HepG2 (cell line): ENCODE measurements around the gene IGSF21. TPM values are rescaled to one million over a fixed set of nuclear protein-coding genes. Genes with fewer than 3 reads are reported as not detected.

ENCODE experiments used
- ATAC-seq: fragments of 200-7000 bp; cut with Tn5 transposase; 3 replicates; pipeline ENCODE4 v1.9.1; 2020; ENCODE audit warnings: mild to moderate bottlenecking, moderate library complexity
- BruUV-seq: library from RNA; stranded (reverse); fragments of 400-500 nt; replicated peaks from 2 replicates; lab custom pipeline; 2021; lab: Mats Ljungman, UMichigan
- CTCF ChIA-PET: fragments of 300-600 bp; formaldehyde crosslinking; extraction: SDS; loops from one replicate; lab custom pipeline; 2021; ENCODE audit warnings: low total read pairs, inconsistent platforms, low intra/inter-chr PET ratio; lab: Yijun Ruan, JAX
- POLR2A ChIA-PET: fragments of 350-600 bp; sonication (Branson Sonifier 250); formaldehyde crosslinking; loops from one replicate; lab custom pipeline; 2020; ENCODE audit warnings: antibody characterized with exemption, inconsistent platforms; lab: Yijun Ruan, JAX
- DNase-seq: peaks from one replicate; pipeline ENCODE4 v3.0.0-alpha.2; 2015; ENCODE audit warnings: low spot score
- FAIRE-seq: peaks from 3 replicates; lab custom pipeline; 2011; peaks lifted over from hg19 to GRCh38; lab: Jason Lieb, UNC
- H2AFZ ChIP-seq: one replicate; pipeline ENCODE4 v1.6.1; 2011; ENCODE audit warnings: low read length, inconsistent platforms
- H3K27ac ChIP-seq: fragments of 300-600 bp; 3 replicates; pipeline ENCODE4 v1.8.0; 2011; ENCODE audit warnings: mixed run types, mild to moderate bottlenecking, mixed read lengths, low read length, inconsistent platforms; ENCODE audit not compliant: insufficient read depth; ENCODE audit errors: extremely low read length
- H3K27me3 ChIP-seq, 2 experiments: fragments of 200-600 bp in 1 of 2; 2 replicates in 1 of 2; 3 replicates in 1 of 2; pipeline versions ENCODE4 v1.6.0 to v1.8.0; 2011; ENCODE audit warnings: low read length in 2 of 2, mild to moderate bottlenecking in 2 of 2, moderate library complexity in 2 of 2, inconsistent platforms in 1 of 2; ENCODE audit not compliant: insufficient read depth in 2 of 2, control insufficient read depth in 1 of 2
- H3K36me3 ChIP-seq, 2 experiments: fragments of 200-600 bp in 1 of 2; replicated peaks in 1 of 2; 2 replicates in 1 of 2; 3 replicates in 1 of 2; pipeline versions ENCODE4 v1.5.1 to v1.8.0; 2011; ENCODE audit warnings: low read length in 2 of 2, inconsistent platforms in 1 of 2; ENCODE audit not compliant: insufficient read depth in 2 of 2, control insufficient read depth in 1 of 2
- H3K4me1 ChIP-seq: 2 replicates; pipeline ENCODE4 v1.5.1; 2012; ENCODE audit warnings: low read length, inconsistent platforms; ENCODE audit not compliant: insufficient read depth
- H3K4me2 ChIP-seq: 2 replicates; pipeline ENCODE4 v1.6.0; 2011; ENCODE audit warnings: low read depth, low read length, inconsistent platforms
- H3K4me3 ChIP-seq, 3 experiments: fragments of 200-600 bp in 1 of 3; sonication (generic), shearing (Covaris generic) in 1 of 3; replicated peaks in 1 of 3; 2 replicates each; pipeline ENCODE4 v1.5.1; 2011 to 2016; ENCODE audit warnings: low read length in 3 of 3, inconsistent platforms in 2 of 3, low read depth in 2 of 3, mild to moderate bottlenecking in 2 of 3, control low read depth in 1 of 3, mixed read lengths in 1 of 3; ENCODE audit not compliant: insufficient read depth in 1 of 3
- H3K79me2 ChIP-seq: one replicate; pipeline ENCODE4 v1.6.1; 2011; ENCODE audit warnings: low read length, inconsistent platforms; ENCODE audit not compliant: insufficient read depth
- H3K9ac ChIP-seq: 2 replicates; pipeline ENCODE4 v1.6.0; 2011; ENCODE audit warnings: mild to moderate bottlenecking, low read depth, low read length, inconsistent platforms; ENCODE audit not compliant: insufficient read depth
- H3K9me3 ChIP-seq: 2 replicates; pipeline ENCODE4 v1.5.1; 2012; ENCODE audit warnings: mild to moderate bottlenecking, low read length
- H4K20me1 ChIP-seq: 2 replicates; pipeline ENCODE4 v1.6.0; 2011; ENCODE audit warnings: inconsistent platforms, mild to moderate bottlenecking, low read length, moderate library complexity; ENCODE audit not compliant: insufficient read depth
- BRCA1 ChIP-seq: sonication (generic); formaldehyde crosslinking; IDR thresholded peaks from 2 replicates; pipeline ENCODE4 v1.4.0; 2020; ENCODE audit warnings: missing genetic modification reagents
- DZIP1 ChIP-seq: sonication (generic); formaldehyde crosslinking; IDR thresholded peaks from 2 replicates; pipeline ENCODE4 v1.5.0; 2020; ENCODE audit warnings: mild to moderate bottlenecking, missing genetic modification reagents
- FOXM1 ChIP-seq: sonication (generic); formaldehyde crosslinking; IDR thresholded peaks from 2 replicates; pipeline ENCODE4 v1.5.0; 2020; ENCODE audit warnings: missing genetic modification reagents
- GPN1 ChIP-seq: sonication (generic); formaldehyde crosslinking; IDR thresholded peaks from 2 replicates; pipeline ENCODE4 v1.5.1; 2020; ENCODE audit warnings: missing genetic modification reagents, borderline replicate concordance
- KLF11 ChIP-seq: IDR thresholded peaks from 2 replicates; pipeline ENCODE4 v1.6.1; 2016; ENCODE audit warnings: missing compliant biosample characterization
- MAZ ChIP-seq, 2 experiments: sonication (generic) in 1 of 2; formaldehyde crosslinking in 1 of 2; IDR thresholded peaks; 2 replicates each; pipeline versions ENCODE4 v1.5.0 to v1.6.1; 2012 to 2020; ENCODE audit warnings: low read depth in 2 of 2, mild to moderate bottlenecking in 2 of 2, borderline replicate concordance in 1 of 2, improper control_type of control experiment in 1 of 2, low read length in 1 of 2, missing genetic modification reagents in 1 of 2, moderate library complexity in 1 of 2
- MZF1 ChIP-seq: sonication (generic); formaldehyde crosslinking; IDR thresholded peaks from 2 replicates; pipeline ENCODE4 v1.8.1; 2023; ENCODE audit warnings: mild to moderate bottlenecking, missing genetic modification reagents, borderline replicate concordance
- NKX3-1 ChIP-seq: sonication (generic); formaldehyde crosslinking; IDR thresholded peaks from 2 replicates; pipeline ENCODE4 v1.5.0; 2020; ENCODE audit warnings: missing genetic modification reagents
- SP2 ChIP-seq: sonication (generic); formaldehyde crosslinking; IDR thresholded peaks from 2 replicates; pipeline ENCODE4 v1.5.1; 2020; ENCODE audit warnings: mild to moderate bottlenecking, missing genetic modification reagents
- THAP11 ChIP-seq: IDR thresholded peaks from 2 replicates; pipeline ENCODE4 v1.6.1; 2016; ENCODE audit warnings: missing biosample characterization, missing genetic modification reagents
- TP53 ChIP-seq: sonication (generic); formaldehyde crosslinking; conservative IDR thresholded peaks from 2 replicates; pipeline ENCODE4 v1.4.0; 2020; ENCODE audit warnings: missing genetic modification reagents
- TRIM24 ChIP-seq: sonication (generic); formaldehyde crosslinking; IDR thresholded peaks from 2 replicates; pipeline ENCODE4 v1.8.0; 2022; ENCODE audit warnings: mild to moderate bottlenecking, missing genetic modification reagents
- WIZ ChIP-seq: sonication (generic); formaldehyde crosslinking; IDR thresholded peaks from 2 replicates; pipeline ENCODE4 v1.5.1; 2020; ENCODE audit warnings: mild to moderate bottlenecking, missing genetic modification reagents
- ZBTB3 ChIP-seq: sonication (generic); formaldehyde crosslinking; IDR thresholded peaks from 2 replicates; pipeline ENCODE4 v1.4.0; 2020; ENCODE audit warnings: low read depth, mild to moderate bottlenecking, moderate library complexity, missing genetic modification reagents, borderline replicate concordance
- ZNF512B ChIP-seq: sonication (generic); formaldehyde crosslinking; IDR thresholded peaks from 2 replicates; pipeline ENCODE4 v1.5.1; 2020; ENCODE audit warnings: missing genetic modification reagents, mild to moderate bottlenecking, borderline replicate concordance
- ZNF564 ChIP-seq: sonication (generic); formaldehyde crosslinking; IDR thresholded peaks from 2 replicates; pipeline ENCODE4 v1.8.1; 2023; ENCODE audit warnings: mild to moderate bottlenecking, missing genetic modification reagents
- ZNF773 ChIP-seq: sonication (generic); formaldehyde crosslinking; IDR thresholded peaks from 2 replicates; pipeline ENCODE4 v1.4.0; 2020; ENCODE audit warnings: missing genetic modification reagents, borderline replicate concordance
- WGBS: methylation state at CpG from one replicate; pipeline ENCODE4 v1.1.6; 2017; ENCODE audit warnings: low lambda C conversion rate; 5-methylcytosine and 5-hydroxymethylcytosine counted together
- in situ Hi-C: cut with HindIII; loops from 2 replicates; pipeline ENCODE4 v1.10.0; 2017; ENCODE audit warnings: low pct_unique_long_range_greater_than_20kb; ENCODE audit not compliant: extremely low pct_ligation_motif_present
- intact Hi-C: fragments of 100-400 bp; cut with micrococcal nuclease; formaldehyde crosslinking; loops from one replicate; pipeline ENCODE4 v1.10.0; 2022; ENCODE audit not compliant: unreplicated experiment
- polyA plus RNA-seq, 8 experiments: library from polyadenylated mRNA; depleted of rRNA in 3 of 8; stranded (reverse) in 7 of 8; unstranded in 1 of 8; fragments of >200 nt; fragmentation: Illumina TruSeq in 4 of 8; extraction: Trizol in 4 of 8; gene quantifications; 2 replicates each; pipeline versions ENCODE4 v1.2.1 to v1.2.3, GENCODE V29; 2011 to 2016; ENCODE audit warnings: low read depth in 4 of 8, missing spikeins in 1 of 8, mixed read lengths in 1 of 8; ENCODE audit not compliant: insufficient read depth in 1 of 8
- total RNA-seq, 5 experiments: library from RNA; depleted of rRNA; stranded (reverse); fragments of >200 nt; fragmentation: Illumina TruSeq; extraction: Trizol; gene quantifications; 2 replicates each; pipeline ENCODE4 v1.2.3, GENCODE V29; 2016; ENCODE audit warnings: low read depth in 1 of 5
- TF ChIP-seq, protein P1 (sequence below): IDR thresholded peaks from 2 replicates; pipeline ENCODE4 v1.6.1; 2016; ENCODE audit warnings: missing compliant biosample characterization, missing genetic modification reagents, borderline replicate concordance

The IGSF21 gene
- total and polyA plus RNA-seq, 2 of the 13 experiments (the other 11 are each of a cell fraction or from before 2014, with no cell fraction given), result not detected

DNA sequence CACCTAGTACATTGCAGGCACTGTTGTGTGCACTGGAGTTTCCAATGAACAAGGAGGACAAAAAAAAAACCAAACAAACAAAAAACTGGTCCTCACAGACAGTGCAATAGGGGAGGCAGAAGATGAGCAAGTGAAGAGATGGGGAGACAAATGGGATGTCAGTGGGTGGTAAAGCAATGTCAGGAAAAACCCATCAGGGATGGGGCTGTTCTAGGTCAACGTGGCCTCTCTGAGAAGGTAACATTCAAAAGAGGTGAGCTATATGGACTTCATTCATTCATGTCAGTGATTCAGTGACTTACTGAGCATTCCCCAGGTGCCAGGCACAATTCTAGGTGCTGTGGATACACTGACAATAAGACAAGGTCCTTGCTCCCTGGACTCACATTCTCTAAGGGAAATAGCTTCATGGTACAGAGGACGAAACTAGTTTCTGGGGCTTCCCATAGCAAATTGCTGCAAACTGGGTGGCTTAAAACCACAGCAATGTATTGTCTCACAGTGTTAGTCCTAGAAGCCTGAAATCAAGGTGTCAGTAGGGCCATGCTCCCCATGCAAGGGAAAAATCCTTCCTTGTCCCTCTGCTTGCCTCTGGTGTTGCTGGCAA lies 232.7 kb downstream of the IGSF21 start:
- no peaks in the 10 kb centered on the region for H3K9me3 ChIP-seq
- in situ Hi-C loops (no loop called here), intact Hi-C loops (no loop called here)
- CTCF ChIA-PET, result no interaction called here
- 0% methylated on average over 2 of the region's 2 CpGs for WGBS
- no peak for ATAC-seq
- H3K36me3 ChIP-seq, result no peaks in the 10 kb centered on the region
- H4K20me1 ChIP-seq, result no peaks in the 10 kb centered on the region
- no peak overlapping the region for H3K4me3 ChIP-seq
- BruUV-seq, result no TSS peak
- no peaks in the 10 kb centered on the region for H3K79me2 ChIP-seq
- H2AFZ ChIP-seq, result no peak overlapping the region
- no peak overlapping the region for H3K9ac ChIP-seq
- H3K27ac ChIP-seq, result no peak overlapping the region
- DNase-seq, result no peak
- no peaks in the 10 kb centered on the region for H3K4me1 ChIP-seq
- no peak overlapping the region for H3K4me2 ChIP-seq
- H3K27me3 ChIP-seq, result peaks cover 1 to 19% of the 10 kb centered on the region in 2 experiments; a peak in 3 of 5 replicates
- POLR2A ChIA-PET, result no interaction called here
- no peak for TF ChIP-seq TRIM24 (CRISPR knock-in tag)
- TF ChIP-seq MAZ (IDR thresholded peaks at IDR 0.05; ENCODE audit: borderline replicate concordance, low read depth, low read length), result no peak
- TF ChIP-seq MAZ (CRISPR knock-in tag; IDR thresholded peaks at IDR 0.05; ENCODE audit: low read depth), result no peak
- TF ChIP-seq GPN1 (CRISPR knock-in tag), result no peak
- no peak for TF ChIP-seq NKX3-1 (CRISPR knock-in tag)
- TF ChIP-seq MZF1 (CRISPR knock-in tag), result no peak
- TF ChIP-seq BRCA1 (CRISPR knock-in tag), result no peak
- TF ChIP-seq DZIP1, result no peak
- no peak for TF ChIP-seq ZNF773 (CRISPR knock-in tag)
- TF ChIP-seq KLF11 (CRISPR knock-in tag), result no peak
- no peak for TF ChIP-seq TP53 (CRISPR knock-in tag)
- TF ChIP-seq WIZ, result no peak
- TF ChIP-seq ZBTB3 (CRISPR knock-in tag), result no peak
- no peak for TF ChIP-seq FOXM1 (CRISPR knock-in tag)
- TF ChIP-seq SP2, result no peak
- no peak for TF ChIP-seq ZNF512B (CRISPR knock-in tag)
- no peak for TF ChIP-seq ZNF564 (CRISPR knock-in tag)
- TF ChIP-seq THAP11 (CRISPR knock-in tag), result no peak
- TF ChIP-seq, protein P1, sequence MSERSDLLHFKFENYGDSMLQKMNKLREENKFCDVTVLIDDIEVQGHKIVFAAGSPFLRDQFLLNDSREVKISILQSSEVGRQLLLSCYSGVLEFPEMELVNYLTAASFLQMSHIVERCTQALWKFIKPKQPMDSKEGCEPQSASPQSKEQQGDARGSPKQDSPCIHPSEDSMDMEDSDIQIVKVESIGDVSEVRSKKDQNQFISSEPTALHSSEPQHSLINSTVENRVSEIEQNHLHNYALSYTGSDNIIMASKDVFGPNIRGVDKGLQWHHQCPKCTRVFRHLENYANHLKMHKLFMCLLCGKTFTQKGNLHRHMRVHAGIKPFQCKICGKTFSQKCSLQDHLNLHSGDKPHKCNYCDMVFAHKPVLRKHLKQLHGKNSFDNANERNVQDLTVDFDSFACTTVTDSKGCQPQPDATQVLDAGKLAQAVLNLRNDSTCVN (CRISPR knock-in tag), result no peak
- FAIRE-seq, result no peak
